ENCODE results near the gene PRDM16.

PRDM16 gene

DNA sequence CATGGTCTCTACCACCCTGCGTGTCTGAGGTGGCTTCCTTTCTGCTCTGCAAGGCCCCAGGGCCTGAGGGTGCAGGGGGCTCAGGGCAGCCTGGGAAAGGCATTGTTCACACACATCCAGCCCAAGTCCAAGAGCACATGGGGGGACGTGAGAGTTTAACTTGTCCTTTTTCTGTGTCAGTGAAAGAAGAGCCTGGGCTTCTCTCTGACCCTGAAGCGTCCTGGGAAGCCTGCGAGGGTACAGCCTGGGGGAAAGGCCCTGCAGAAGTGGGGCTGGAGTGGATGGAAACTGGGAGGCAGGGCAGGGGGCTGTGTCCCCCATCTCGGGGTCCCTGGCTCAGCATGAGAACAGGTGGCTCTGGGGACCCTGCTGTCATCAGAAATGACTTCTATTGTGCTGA is 181.6 kb downstream of the PRDM16 start:
- no peak for DNase-seq

DNA sequence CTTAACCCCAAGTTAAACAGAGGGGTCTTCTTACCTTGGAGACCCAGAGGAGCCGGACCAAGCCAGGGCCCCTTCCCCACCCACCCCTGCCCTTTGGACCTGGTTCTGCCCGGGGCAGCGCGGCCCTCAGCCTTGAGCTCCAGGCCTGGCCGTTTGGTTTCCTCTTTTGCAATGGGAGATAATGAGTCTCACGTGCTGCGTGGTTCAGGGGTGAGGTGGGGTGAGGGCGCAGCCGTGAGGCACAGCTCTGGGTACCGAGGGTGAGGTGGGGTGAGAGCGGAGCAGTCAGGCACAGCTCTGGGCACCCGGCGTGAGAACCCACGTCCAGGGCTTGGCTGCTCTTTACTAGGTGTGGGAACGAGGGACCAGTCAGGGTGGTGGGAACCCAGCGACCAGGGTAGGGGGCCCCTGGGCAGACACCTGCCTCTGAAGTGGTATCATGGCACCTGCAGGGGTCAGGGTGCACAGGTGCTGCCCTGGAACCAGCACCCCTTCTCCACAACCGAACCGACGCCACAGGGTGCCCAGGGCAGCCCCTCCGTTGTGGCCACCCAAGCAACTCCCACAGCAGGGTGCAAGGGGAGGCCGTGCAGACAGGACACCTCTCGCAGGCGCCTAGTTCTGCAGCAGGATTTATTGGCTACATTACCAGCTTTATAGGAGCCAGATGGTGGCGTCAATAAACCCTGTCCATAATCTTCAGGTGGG is 182.2 kb downstream of the PRDM16 start:
- DNase-seq, result no peak

DNA sequence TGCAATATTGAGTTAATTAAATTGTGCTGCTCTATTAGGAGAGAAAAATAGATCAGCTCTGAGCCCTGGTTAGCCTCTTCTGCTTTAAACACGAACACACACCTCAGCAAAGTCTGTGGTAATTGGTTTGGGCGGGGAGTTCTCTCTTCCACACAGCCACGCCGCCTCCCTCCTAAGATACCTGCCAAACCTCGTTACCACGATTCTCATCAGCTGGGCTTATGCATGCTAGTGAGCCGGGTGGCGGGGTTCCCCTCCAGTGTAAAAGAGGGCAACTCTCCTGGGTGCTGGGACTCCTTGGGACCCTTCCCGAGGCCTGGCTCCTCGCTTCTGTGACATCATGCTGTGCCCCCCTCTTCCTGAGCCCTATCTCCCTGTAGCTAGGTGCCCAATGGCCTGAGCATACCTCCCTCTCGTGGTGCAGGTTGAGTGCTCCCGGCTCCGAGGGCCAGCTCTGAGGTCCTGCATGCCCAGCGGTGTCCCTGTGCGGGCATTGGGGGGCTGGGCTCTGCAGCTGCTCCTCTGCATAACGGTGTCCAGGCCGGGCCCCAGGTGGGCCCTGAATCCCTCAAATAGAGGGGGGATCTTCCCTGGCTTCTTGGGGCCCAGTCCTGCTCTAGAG is 182.9 kb downstream of the PRDM16 start:
- DNase-seq, result no peak

DNA sequence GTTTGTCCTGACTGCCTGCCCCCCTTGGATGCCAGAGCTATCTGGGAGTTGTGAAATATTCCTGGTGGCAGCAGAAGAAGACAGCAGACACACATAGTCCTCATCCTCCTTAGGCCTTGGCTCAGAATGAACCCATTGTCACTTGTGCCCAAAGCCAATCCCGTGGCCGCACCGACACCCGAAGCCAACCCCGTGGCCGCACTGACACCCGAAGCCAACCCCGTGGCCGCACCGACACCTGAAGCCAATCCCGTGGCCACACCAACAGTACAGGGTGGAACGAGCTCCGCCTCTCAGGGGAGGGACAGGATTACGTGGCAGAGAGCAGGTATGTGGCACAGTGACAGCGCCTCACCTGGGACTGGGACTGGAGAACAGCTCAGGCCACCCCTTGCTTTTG is 186.7 kb downstream of the PRDM16 start:
- no peak for DNase-seq

DNA sequence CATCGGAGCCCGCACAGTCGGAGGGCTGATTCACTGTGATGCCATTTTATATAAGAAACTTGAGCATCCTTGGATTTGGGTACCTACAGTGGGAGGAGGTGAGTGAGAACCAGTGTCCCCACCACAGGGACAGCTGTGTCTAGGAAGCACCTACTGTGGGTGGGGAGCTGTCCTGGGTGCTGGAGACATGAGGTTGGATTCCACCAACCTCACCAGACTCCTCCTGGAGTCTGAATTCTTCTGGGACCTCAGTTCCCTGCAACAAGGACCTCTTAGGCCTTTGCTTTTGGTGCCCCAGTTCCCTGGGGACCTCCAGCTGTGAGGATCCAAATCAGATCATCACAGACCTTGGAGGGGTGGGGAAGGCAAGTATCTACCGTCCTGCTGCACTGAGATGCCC is 188.8 kb downstream of the PRDM16 start:
- DNase-seq, result no peak

DNA sequence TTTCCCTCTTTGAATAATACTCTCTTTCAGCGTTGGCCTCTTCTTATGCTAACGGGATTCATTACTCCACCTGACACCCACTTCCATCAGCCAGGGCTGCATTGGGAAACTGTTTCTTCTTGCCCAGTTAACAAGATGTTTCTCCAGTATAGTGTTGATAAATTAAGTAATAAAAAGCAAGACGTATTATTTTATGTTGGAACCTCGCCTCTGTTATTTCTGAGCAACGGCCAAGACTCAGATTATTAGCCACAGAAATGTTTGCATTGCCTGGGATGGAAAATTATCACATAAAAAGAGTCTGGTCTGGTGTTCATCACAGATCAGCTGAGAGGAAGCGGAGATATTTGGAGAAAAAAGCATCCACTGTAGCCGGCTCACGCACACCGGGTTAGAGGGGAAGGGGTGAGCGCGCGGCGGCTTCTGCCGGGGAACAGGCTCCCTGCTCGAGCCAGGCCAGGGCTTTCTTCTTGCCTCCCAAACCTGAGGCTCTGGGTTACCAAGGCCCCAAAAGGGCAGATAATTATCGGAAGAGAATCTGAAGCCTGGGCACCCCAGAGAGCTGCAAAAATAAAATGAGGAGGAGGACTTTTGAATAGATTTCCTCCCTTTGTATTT is 189.5 kb downstream of the PRDM16 start:
- DNase-seq, result no peak

DNA sequence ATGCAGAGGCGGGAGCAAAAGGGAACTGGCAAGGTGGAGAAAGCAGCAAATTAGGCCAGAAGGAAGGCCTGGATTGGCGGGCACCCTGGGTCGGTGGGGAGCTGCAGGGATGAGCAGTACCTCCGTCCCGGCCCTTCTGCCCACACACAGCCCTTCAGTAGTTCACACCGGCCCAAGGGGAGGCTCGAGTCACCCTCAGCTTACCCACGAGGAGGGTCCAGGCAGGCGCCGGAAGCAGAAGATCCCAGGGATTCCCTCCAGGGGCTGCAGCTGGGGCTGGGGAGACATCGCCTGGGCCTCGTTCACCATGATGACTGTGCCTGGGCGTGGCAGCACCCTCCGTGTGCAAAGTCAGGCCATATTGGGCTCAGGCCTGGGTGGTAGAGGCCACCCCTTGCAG is 190.0 kb downstream of the PRDM16 start:
- DNase-seq, result no peak

DNA sequence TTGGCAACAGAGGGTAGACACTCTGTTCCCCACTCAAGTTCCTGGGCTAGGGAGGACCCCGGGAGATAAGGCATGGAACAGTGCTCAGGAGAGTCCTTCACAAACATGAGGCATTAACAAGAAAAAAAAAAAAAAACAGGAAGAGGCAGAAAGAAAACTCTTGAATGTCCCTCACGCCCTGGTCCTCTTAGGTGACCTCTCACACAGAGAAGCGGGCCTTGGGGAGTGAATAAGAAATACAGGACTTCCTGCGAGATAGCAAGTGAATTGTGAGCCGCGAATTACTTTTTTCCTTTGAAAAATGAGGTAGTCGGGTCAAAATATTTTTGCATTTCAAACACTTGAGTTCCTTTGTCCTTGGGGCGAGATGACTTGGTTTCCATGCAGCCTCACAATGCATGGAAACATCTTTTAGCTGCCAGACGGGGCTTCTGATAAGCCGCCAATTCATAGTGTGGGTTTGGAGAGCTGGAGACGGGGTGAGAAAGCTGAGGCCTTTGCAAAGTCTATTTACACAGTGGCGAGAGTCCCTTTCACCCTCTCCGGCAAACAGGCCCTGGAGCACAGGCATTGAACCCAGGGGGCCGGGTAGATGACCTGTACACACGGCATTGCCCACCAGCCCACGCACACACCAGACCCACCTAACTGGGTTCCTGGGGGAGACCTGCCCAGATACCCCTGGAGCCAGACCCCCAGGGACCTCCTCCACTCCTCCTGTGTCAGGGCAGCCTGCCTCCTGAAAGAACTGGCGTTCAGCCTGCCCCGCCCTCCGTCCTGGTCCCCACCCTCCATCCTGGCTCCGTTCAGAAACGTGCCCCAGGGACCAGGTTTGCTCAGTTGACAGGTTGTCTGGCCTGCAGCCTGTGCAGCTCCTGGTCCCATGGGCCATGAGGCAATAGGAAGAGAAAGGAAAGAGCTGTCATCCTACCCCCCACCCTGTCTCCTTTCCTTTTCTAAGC is 192.3 kb downstream of the PRDM16 start:
- DNase-seq, result no peak

DNA sequence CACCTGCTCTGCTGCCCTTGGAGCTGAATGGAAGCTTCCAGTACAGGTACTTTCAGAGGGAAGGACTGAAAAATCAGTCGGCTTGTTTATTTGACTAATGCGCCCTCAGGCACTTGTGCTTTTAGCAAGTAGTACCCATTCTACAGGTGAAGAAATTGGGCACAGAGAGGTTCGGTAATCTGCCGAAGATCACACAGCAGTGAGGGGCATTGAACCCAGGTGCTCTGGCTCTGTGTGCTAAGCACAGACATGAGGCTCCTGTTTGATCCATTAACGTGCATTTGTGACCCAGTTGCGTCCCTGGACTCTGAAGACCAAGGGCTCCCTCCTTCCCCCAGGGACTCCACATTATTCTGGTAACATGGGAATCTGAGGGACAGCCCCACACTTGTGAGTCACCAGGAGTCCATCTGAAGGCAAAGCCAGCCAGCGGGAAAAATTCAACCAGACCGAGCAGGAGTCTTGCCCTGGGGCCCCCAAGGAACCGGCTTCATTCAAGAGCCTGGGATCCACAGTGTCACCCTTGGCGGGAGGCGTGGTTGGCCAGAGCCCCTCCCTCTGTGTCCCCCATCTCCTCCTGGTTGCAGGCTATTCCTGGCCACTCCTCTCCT is 193.1 kb downstream of the PRDM16 start:
- no peak for DNase-seq

DNA sequence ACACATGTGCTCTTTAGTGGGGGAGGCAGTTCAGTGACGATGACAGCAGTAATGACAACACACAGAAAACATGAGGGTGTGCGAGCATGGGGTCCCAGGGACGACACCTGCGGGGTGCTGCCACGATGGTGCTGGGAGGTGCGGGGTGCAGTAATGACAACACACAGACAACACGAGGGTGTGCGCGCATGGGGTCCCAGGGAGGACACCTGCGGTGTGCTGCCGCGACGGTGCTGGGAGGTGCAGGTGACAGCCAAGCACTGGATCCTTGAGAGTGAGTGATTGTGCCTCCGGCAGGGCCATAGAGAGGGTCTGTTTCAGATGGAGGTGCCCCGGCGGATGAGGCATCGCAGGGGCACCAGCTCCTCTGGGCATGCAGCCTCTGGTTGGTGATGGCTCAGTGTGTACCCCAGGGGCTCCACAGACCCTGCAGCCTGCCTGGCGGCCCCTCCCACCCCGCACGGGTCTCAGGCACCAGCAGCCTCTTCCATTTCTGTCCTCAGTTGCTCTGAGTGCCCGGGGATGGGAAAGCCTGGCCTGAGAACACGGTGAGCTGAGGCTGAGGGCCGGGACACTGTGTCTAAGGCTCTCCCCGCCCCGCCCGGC is 193.8 kb downstream of the PRDM16 start:
- no peak for DNase-seq

DNA sequence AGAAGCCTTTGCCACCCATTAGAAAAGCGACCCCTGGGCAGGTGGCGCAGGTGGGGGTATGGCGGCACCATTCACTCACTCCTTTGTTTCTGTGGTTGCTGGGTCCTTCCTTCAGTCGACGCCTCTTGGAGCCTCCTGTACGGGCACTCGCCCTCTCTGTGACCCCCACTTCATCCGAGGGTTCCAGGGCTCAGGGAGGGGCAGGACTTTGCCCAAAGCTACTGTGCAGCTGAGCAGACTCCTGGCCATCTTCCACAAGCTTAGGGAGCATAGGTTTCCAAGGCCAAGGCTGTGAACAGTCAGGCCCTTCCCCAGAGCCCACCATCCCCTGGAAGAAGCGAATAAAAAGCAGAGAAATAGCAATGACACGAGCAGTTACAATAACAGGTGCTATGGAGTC is 194.8 kb downstream of the PRDM16 start:
- DNase-seq, result no peak

DNA sequence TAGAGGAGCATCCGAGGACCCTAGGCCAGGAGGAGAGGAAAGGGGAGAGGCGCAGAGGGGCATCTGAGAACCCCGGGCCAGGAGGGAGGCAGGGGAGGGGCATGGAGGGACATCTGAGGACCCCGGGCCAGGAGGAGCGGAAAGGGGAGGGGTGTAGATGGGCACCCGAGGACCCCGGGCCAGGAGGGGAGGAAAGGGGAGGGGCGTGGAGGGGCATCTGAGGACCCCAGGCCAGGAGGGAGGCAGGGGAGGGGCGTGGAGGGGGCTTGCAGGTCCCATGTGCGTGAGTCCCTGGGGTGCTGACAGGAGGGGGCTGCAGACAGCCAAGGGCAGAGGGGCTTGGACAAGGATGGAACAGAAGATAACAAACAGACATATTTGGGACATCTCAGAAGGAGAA is 195.5 kb downstream of the PRDM16 start:
- no peak for DNase-seq

DNA sequence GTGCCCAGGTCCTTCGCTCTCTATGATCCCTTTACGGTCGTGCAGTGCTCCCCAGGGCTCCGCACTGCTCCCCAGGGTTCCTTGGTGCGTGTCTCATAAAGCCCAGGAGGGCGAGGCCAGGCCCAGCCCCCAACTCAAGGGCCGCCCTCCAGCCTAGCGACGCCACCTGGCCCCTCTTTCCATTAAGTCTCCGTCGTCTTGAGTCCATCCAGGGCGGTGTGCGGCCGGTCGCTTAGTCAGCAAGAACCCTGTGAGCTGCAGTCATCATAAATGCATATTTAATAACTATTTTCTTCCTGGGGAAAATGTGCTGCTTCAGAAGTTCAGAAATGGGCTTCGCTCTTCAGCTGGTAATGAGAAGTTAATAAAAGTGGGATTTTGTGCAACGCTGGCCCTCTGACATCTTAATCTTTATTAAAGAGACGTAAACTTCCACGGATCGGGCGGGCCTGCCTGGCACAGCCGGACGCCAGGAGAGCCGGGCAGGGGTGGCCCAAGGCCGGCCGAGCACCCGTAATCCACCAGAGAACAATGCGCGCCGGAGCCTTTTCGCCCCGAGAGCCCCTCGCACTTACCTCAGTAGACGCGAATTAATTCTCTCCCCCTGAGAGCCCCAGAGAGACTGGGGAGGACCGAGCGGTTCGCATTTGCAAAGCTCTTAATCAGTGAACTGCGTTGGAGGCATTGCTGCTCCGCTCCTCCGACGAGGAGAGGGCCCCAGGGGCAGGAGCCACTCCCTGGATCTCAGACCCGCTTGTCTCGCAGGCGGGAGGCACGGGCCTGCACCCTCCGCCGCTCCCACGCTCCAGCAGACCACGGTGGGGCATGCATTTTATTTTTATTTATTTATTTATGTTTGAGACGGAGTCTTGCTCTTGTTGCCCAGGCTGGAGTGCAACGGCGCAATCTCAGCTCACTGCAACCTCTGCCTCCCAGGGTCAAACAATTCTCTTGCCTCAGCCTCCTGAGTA is 197.1 kb downstream of the PRDM16 start:
- no peak for DNase-seq

DNA sequence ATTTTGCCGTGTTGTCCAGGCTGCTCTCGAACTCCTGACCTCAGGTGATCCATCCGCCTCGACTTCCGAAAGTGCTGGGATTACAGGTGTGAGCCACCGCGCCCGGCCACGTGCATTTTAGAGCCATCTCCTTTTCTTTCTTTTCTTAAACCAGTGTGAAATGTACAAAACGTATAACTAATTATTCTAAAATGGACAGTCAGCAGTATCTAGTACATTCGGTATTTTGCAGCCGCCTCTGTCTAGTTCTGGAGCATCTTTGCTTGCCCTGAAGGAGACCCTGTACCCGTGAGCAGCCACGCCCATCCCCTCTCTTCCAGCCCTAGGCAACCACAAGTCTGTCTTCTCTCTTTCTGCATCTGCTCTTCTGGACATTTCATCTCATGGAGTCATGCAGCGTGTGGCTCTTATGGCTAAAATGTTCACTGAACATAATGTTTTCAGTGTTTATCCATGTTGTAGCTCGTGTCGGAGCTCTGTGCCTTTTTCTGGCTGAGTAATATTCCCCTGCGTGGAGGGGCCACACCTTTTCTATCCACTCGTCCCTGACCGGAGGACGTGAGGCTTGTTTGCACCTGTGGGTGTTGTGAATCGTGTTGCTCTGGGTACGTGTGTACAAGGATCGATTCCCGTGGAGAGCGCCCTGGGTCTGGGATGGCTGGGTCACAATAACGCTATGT is 198.0 kb downstream of the PRDM16 start:
- DNase-seq, result no peak

DNA sequence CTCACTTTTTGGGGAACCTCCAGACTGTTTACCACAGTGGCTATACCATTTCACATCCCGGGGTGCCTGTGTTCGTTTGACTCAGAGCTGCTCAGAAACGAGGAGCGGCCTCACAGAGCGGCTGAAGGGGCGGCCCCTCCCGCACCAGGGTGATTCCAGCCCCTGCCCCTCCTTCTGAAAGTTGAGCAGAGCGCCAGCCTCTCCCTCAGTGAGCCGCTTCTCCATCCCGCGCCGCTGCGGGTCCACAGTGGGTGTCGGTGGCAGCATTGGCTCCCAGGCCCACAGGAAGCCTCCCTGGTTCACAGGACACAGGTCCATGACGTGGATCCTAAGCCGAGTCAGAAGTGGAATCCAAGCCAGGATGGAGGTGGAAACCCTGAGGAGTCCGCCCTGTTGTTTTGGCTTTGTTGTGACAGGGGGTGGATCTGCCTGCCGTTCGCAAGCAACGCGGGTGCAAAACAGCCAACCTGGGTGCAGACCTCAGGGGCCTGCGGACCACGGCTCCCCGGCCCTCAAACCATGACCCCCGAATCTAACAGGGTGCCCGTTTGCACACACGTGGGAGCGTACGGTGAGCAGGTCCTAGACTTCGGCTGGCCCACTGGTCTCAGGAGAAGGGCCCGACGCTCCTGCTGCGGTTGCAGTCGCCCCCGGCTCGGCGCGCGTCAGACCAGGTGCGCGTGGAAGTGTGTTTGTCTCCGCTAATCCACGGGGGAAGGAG is 198.7 kb downstream of the PRDM16 start:
- DNase-seq, result no peak

DNA sequence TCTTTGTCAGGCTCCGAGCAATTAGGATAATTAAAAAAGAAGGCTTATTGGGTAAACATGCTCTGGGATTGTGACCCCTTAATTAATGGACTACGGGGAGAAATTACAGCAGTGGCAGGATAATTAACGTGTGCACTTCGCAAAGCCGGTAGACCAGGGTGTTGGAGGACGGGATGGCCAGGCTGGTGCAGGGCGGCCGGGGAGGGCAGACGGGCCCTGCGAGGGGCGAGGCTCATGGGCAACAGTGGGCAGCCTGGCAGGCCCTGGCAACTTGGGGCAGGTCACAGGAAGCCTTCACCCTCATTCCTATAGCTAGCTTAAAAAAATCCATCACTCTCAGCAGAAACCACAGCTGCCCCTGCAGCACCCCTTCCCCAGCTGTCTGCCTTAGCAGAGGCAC is 199.3 kb downstream of the PRDM16 start:
- no peak for DNase-seq

DNA sequence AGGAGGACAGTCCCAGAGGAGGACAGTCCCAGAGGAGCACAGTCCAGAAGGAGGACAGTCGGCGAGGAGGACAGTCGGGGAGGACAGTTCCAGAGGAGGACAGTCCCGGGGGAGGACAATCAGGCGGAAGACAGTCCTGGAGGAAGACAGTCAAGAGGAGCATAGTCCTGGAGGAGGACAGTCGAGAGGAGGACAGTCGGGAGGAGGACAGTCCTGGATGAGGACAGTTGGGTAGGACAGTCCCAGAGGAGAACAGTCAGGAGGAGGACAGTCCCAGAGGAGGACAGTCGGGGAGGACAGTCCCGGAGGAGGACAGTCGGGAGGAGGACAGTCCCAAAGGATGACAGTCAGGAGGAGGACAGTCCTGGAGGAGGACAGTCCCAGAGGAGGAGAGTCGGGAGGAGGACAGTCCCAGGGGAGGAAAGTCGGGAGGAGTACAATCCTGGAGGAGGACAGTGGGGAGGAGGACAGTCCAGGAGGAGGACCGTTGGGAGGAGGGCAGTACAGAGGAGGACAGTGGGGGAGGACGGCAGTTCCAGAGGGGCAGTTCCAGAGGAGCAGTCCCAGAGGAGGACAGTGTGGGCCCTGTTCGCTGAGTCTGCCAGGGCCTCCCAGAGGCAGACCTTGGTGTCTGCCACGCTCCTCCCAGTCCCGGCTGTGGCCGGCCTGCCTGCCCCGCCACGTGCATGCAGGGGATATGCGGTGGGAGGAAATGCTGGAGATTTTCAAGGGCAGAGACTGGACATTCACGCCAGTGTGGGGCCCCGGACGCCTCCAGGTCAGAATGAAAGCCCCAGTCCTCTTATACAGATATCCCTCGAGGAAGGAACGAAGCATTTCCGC is 201.6 kb downstream of the PRDM16 start:
- DNase-seq, result no peak

DNA sequence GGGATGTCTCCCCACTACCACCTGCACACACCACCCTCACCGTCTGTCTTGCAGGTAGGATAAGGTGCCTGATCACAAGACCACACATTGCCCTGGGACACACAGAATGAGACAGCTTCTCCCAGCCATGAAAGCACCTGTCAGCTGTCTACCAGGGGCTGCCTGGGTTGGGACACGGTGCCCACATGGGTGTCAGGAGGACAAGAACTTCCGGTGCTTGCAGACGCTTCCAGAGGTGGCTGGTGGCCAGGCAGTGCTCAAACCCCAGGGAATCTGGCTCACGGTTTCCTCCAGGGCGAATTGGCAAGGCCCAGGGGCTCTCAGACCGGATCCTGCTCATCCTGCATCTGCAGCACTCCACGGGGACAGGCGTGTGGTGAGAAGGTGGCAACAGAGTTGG is 202.9 kb downstream of the PRDM16 start:
- no peak for DNase-seq
